PC-9 (cell line): ENCODE measurements around the gene CHD1L. TPM values are rescaled to one million over a fixed set of nuclear protein-coding genes. Genes with fewer than 3 reads are reported as not detected.

Experiments used
- BruUV-seq: library from RNA; stranded (reverse); fragments of 400-500 nt; replicated peaks from 2 replicates; lab custom pipeline; 2021; lab: Mats Ljungman, UMichigan
- CTCF ChIA-PET: fragments of 300-600 bp; sonication (Branson Sonifier 250); formaldehyde crosslinking; loops from one replicate; lab custom pipeline; 2022; ENCODE audit warnings: antibody characterized with exemption; lab: Charles Lee
- POLR2A ChIA-PET: fragments of 300-600 bp; sonication (Branson Sonifier 250); formaldehyde crosslinking; loops from one replicate; lab custom pipeline; 2022; ENCODE audit warnings: antibody characterized with exemption; ENCODE audit not compliant: unreplicated experiment; lab: Charles Lee
- DNase-seq, 2 experiments: peaks; one replicate each; pipeline versions ENCODE4 v3.0.0 to v3.0.0-alpha.2; 2015 to 2022; ENCODE audit warnings: mixed read lengths in 1 of 2
- H2AFZ ChIP-seq: fragments of 200-600 bp; sonication (generic); 2 replicates; pipeline ENCODE4 v1.8.1; 2017; ENCODE audit warnings: antibody characterized with exemption
- H3F3A ChIP-seq: fragments of 200-600 bp; sonication (generic); 2 replicates; pipeline ENCODE4 v1.8.1; 2017; ENCODE audit warnings: antibody characterized with exemption, mild to moderate bottlenecking, low read depth; ENCODE audit not compliant: insufficient read depth
- H3K27ac ChIP-seq: fragments of 200-600 bp; sonication (generic); 2 replicates; pipeline ENCODE4 v1.6.1; 2016; ENCODE audit warnings: mixed run types
- H3K27me3 ChIP-seq: fragments of 200-600 bp; sonication (generic); 2 replicates; pipeline ENCODE4 v1.6.1; 2016; ENCODE audit warnings: low read depth, mixed run types; ENCODE audit not compliant: insufficient read depth
- H3K36me3 ChIP-seq: fragments of 200-600 bp; sonication (generic); 2 replicates; pipeline ENCODE4 v1.6.1; 2016; ENCODE audit warnings: low read depth, mixed run types
- H3K4me1 ChIP-seq: fragments of 200-600 bp; sonication (generic); replicated peaks from 2 replicates; pipeline ENCODE4 v1.6.1; 2016; ENCODE audit warnings: mixed run types; ENCODE audit not compliant: insufficient read depth
- H3K4me2 ChIP-seq: fragments of 200-600 bp; sonication (generic); 2 replicates; pipeline ENCODE4 v1.6.1; 2017; ENCODE audit warnings: mixed run types
- H3K4me3 ChIP-seq: fragments of 200-600 bp; sonication (generic); 2 replicates; pipeline ENCODE4 v1.6.1; 2016; ENCODE audit warnings: mixed run types
- H3K79me2 ChIP-seq: fragments of 200-600 bp; sonication (generic); 2 replicates; pipeline ENCODE4 v1.6.1; 2017; ENCODE audit warnings: low read depth, mixed run types
- H3K9me2 ChIP-seq: fragments of 200-600 bp; sonication (generic); 2 replicates; pipeline ENCODE4 v1.8.1; 2017; ENCODE audit warnings: mild to moderate bottlenecking; ENCODE audit not compliant: insufficient read depth
- H3K9me3 ChIP-seq: fragments of 200-600 bp; sonication (generic); 2 replicates; pipeline ENCODE4 v1.8.1; 2016; ENCODE audit warnings: low read depth; ENCODE audit not compliant: insufficient read depth
- H4K20me1 ChIP-seq: fragments of 200-600 bp; sonication (generic); 2 replicates; pipeline ENCODE4 v1.8.1; 2017; ENCODE audit not compliant: insufficient read depth
- EZH2 ChIP-seq: fragments of 200-600 bp; sonication (generic); IDR thresholded peaks from 2 replicates; pipeline ENCODE4 v1.8.0; 2017; ENCODE audit warnings: antibody characterized with exemption, low read depth
- intact Hi-C: fragments of 100-400 bp; cut with micrococcal nuclease; formaldehyde crosslinking; loops from one replicate; pipeline ENCODE4 v1.10.0; 2022; ENCODE audit not compliant: unreplicated experiment
- total RNA-seq: library from RNA; stranded (reverse); gene quantifications from 2 replicates; pipeline ENCODE4 v1.2.3, GENCODE V29; 2021
- TF ChIP-seq, protein P1 (sequence below): fragments of 200-600 bp; sonication (generic); conservative IDR thresholded peaks from 2 replicates; pipeline ENCODE4 v1.6.1; 2017; ENCODE audit warnings: mixed run types, antibody characterized with exemption, mild to moderate bottlenecking, moderate library complexity

The CHD1L gene
- total RNA-seq, 1 experiment from 2014 or later: 31.8 TPM

DNA sequence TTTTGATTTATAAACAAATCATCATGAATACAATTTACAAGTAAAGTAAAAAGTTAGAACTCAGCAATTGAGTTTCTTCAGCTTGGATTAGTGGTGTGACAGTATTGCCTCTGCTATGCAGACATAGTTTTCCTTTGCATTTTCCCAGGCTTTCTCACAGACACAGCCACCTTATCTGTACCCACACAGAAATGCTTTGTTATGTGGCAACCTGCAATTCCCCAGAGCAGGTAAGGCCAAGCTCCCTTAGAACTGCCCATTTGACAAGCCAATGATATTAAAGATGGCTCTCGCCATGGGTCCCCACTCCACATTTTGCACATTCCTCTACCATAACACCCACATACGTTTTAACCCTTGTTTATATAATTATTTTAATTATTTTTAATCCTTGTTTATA, 31.5 kb upstream of the CHD1L start:
- Histone ChIP-seq H2AFZ (no peak overlapping the region), H3K36me3 (no peaks in the 10 kb centered on the region), H3K9me3 (no peaks in the 10 kb centered on the region), H3K79me2 (no peaks in the 10 kb centered on the region), H3K4me3 (no peak overlapping the region), H3K4me2 (no peak overlapping the region), H4K20me1 (no peaks in the 10 kb centered on the region), H3F3A (no peaks in the 10 kb centered on the region), H3K27ac (no peak overlapping the region), H3K27me3 (no peaks in the 10 kb centered on the region), H3K9me2 (no peaks in the 10 kb centered on the region), H3K4me1 (no peaks in the 10 kb centered on the region)
- TF ChIP-seq EZH2: no peak
- TF ChIP-seq, protein P1, sequence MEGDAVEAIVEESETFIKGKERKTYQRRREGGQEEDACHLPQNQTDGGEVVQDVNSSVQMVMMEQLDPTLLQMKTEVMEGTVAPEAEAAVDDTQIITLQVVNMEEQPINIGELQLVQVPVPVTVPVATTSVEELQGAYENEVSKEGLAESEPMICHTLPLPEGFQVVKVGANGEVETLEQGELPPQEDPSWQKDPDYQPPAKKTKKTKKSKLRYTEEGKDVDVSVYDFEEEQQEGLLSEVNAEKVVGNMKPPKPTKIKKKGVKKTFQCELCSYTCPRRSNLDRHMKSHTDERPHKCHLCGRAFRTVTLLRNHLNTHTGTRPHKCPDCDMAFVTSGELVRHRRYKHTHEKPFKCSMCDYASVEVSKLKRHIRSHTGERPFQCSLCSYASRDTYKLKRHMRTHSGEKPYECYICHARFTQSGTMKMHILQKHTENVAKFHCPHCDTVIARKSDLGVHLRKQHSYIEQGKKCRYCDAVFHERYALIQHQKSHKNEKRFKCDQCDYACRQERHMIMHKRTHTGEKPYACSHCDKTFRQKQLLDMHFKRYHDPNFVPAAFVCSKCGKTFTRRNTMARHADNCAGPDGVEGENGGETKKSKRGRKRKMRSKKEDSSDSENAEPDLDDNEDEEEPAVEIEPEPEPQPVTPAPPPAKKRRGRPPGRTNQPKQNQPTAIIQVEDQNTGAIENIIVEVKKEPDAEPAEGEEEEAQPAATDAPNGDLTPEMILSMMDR: no peak
- DNase-seq: peak in 1 of 2 experiments; percentile 28
- no TSS peak for BruUV-seq
- POLR2A ChIA-PET: no interaction called here
- intact Hi-C loops: no loop called here
- CTCF ChIA-PET: no interaction called here

DNA sequence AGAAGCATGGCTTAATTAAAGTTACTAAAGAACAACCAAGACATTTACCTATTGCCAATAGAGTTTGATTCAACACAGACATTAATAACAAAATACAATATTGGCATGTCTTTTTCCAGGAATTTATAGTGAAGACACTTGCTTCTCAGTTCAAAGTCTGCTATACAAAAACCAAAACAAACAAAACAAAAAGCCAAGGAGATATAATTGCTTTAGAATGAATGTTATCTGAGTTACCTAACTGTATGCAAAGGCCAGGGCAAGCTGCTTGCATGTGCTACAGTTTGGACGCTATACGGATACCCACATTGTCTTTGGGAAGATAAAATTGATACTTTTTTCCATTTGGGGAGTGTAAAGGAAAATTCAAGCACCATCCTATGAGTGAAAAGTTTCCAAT, 30.9 kb upstream of the CHD1L start:
- H4K20me1 ChIP-seq: no peaks in the 10 kb centered on the region
- TF ChIP-seq, protein P1: no peak
- TF ChIP-seq EZH2: no peak
- H3F3A ChIP-seq: no peaks in the 10 kb centered on the region
- H2AFZ ChIP-seq: no peak overlapping the region
- H3K9me3 ChIP-seq: no peaks in the 10 kb centered on the region
- no peaks in the 10 kb centered on the region for H3K9me2 ChIP-seq
- H3K27ac ChIP-seq: no peak overlapping the region
- CTCF ChIA-PET: no interaction called here
- no peaks in the 10 kb centered on the region for H3K27me3 ChIP-seq
- H3K79me2 ChIP-seq: no peaks in the 10 kb centered on the region
- H3K4me2 ChIP-seq: no peak overlapping the region
- no peak overlapping the region for H3K4me3 ChIP-seq
- no TSS peak for BruUV-seq
- H3K36me3 ChIP-seq: no peaks in the 10 kb centered on the region
- POLR2A ChIA-PET: no interaction called here
- intact Hi-C loops: no loop called here
- H3K4me1 ChIP-seq: no peaks in the 10 kb centered on the region
- DNase-seq: peak in 1 of 2 experiments; percentile 19

DNA sequence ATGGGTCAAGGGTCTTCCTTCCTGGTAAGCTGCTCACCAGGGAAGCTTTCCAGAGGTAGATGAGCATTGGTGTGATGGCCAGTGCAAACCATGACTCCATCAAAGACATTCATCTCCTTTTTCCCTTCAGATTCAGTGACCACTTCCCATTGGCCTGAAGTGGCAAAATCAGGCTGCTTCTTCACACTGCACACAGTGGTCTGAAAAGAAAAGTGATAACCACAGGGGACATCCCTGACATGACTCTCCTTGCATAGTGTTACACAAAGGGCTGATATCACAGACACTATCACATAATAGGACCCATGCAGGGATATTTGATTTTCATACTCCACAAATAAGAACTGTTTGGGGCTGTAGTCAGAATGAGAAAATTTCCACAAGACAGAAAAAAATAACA, 29.2 kb upstream of the CHD1L start:
- H3K4me2 ChIP-seq: no peak overlapping the region
- intact Hi-C loops: no loop called here
- no peaks in the 10 kb centered on the region for H3K4me1 ChIP-seq
- no peak for DNase-seq
- no peaks in the 10 kb centered on the region for H4K20me1 ChIP-seq
- no peaks in the 10 kb centered on the region for H3K79me2 ChIP-seq
- no peak overlapping the region for H3K27ac ChIP-seq
- no peak overlapping the region for H3K4me3 ChIP-seq
- BruUV-seq: no TSS peak
- POLR2A ChIA-PET: no interaction called here
- H2AFZ ChIP-seq: no peak overlapping the region
- CTCF ChIA-PET: no interaction called here
- H3K9me2 ChIP-seq: no peaks in the 10 kb centered on the region
- H3F3A ChIP-seq: no peaks in the 10 kb centered on the region
- no peaks in the 10 kb centered on the region for H3K27me3 ChIP-seq
- H3K9me3 ChIP-seq: no peaks in the 10 kb centered on the region
- TF ChIP-seq, protein P1: no peak
- no peak for TF ChIP-seq EZH2
- H3K36me3 ChIP-seq: no peaks in the 10 kb centered on the region
